WTC11 (cell line): ENCODE data around the gene NLRP3. TPM values are rescaled to one million over a fixed set of nuclear protein-coding genes. Genes with fewer than 3 reads are reported as not detected.

Source experiments
- ATAC-seq: fragments of 200-7000 bp; cut with Tn5 transposase; 2 replicates; pipeline ENCODE4 v1.10.0; 2021; ENCODE audit warnings: mild to moderate bottlenecking, moderate library complexity
- CTCF ChIA-PET: fragments of 300-600 bp; sonication (Branson Sonifier 250); formaldehyde crosslinking; loops from one replicate; lab custom pipeline; 2021; ENCODE audit warnings: antibody characterized with exemption; lab: Charles Lee
- POLR2A ChIA-PET: fragments of 350-600 bp; sonication (Branson Sonifier 250); formaldehyde crosslinking; loops from one replicate; lab custom pipeline; 2021; ENCODE audit warnings: antibody characterized with exemption; lab: Charles Lee
- DNase-seq: peaks from one replicate; pipeline ENCODE4 v3.0.0; 2021; ENCODE audit warnings: low spot score
- H3K27ac Mint-ChIP-seq: 2 replicates; pipeline ENCODE4 v1.8.0; 2021; ENCODE audit warnings: mixed read lengths
- H3K27me3 Mint-ChIP-seq: 2 replicates; pipeline ENCODE4 v1.8.0; 2021; ENCODE audit warnings: low read depth, mild to moderate bottlenecking, moderate library complexity, mixed read lengths
- H3K36me3 Mint-ChIP-seq: 2 replicates; pipeline ENCODE4 v1.8.0; 2021; ENCODE audit warnings: mixed read lengths
- H3K4me1 Mint-ChIP-seq: 2 replicates; pipeline ENCODE4 v1.8.0; 2022; ENCODE audit warnings: mixed read lengths
- H3K4me3 Mint-ChIP-seq: 2 replicates; pipeline ENCODE4 v1.8.0; 2021; ENCODE audit warnings: mild to moderate bottlenecking, moderate library complexity, mixed read lengths
- H3K9me3 Mint-ChIP-seq: 2 replicates; pipeline ENCODE4 v1.8.0; 2021; ENCODE audit warnings: mixed read lengths
- EMX1 ChIP-seq: fragments of 250-450 bp; sonication (Bioruptor Pico); IDR thresholded peaks from 2 replicates; pipeline ENCODE4 v1.8.0; 2021; ENCODE audit warnings: mild to moderate bottlenecking
- FOXP4 ChIP-seq: sonication (generic); formaldehyde crosslinking; IDR thresholded peaks from 2 replicates; pipeline ENCODE4 v1.8.0; 2022; ENCODE audit warnings: mild to moderate bottlenecking, missing genetic modification reagents
- GABPB1 ChIP-seq: sonication (generic); formaldehyde crosslinking; IDR thresholded peaks from 2 replicates; pipeline ENCODE4 v1.8.1; 2023; ENCODE audit warnings: mild to moderate bottlenecking, missing genetic modification reagents
- MLX ChIP-seq: sonication (generic); formaldehyde crosslinking; IDR thresholded peaks from 2 replicates; pipeline ENCODE4 v1.8.1; 2023; ENCODE audit warnings: mild to moderate bottlenecking, missing genetic modification reagents, moderate library complexity
- MXD4 ChIP-seq: fragments of 250-450 bp; sonication (Bioruptor Pico); IDR thresholded peaks from 2 replicates; pipeline ENCODE4 v1.8.0; 2021; ENCODE audit warnings: mild to moderate bottlenecking, moderate library complexity, borderline replicate concordance
- NR1H2 ChIP-seq: sonication (generic); formaldehyde crosslinking; IDR thresholded peaks from 2 replicates; pipeline ENCODE4 v1.9.0; 2021; ENCODE audit warnings: mild to moderate bottlenecking, moderate library complexity, missing genetic modification reagents
- OVOL2 ChIP-seq: fragments of 250-450 bp; sonication (Bioruptor Pico); IDR thresholded peaks from 2 replicates; pipeline ENCODE4 v1.9.0; 2021; ENCODE audit warnings: mild to moderate bottlenecking, borderline replicate concordance
- RELA ChIP-seq: sonication (generic); formaldehyde crosslinking; IDR thresholded peaks from 2 replicates; pipeline ENCODE4 v1.8.1; 2022; ENCODE audit warnings: missing genetic modification reagents, mild to moderate bottlenecking, borderline replicate concordance
- RORB ChIP-seq: fragments of 250-450 bp; sonication (Bioruptor Pico); IDR thresholded peaks from 2 replicates; pipeline ENCODE4 v1.9.0; 2021; ENCODE audit warnings: mild to moderate bottlenecking
- ZNF219 ChIP-seq: sonication (generic); formaldehyde crosslinking; IDR thresholded peaks from 2 replicates; pipeline ENCODE4 v1.8.0; 2023; ENCODE audit warnings: missing genetic modification reagents, mild to moderate bottlenecking, borderline replicate concordance
- ZNF263 ChIP-seq: sonication (generic); formaldehyde crosslinking; IDR thresholded peaks from 2 replicates; pipeline ENCODE4 v1.8.1; 2022; ENCODE audit warnings: low read depth, mild to moderate bottlenecking, moderate library complexity, missing genetic modification reagents
- ZNF416 ChIP-seq: fragments of 250-450 bp; sonication (Bioruptor Pico); IDR thresholded peaks from 2 replicates; pipeline ENCODE4 v1.9.0; 2021; ENCODE audit warnings: mild to moderate bottlenecking, inconsistent platforms
- total RNA-seq: library from RNA; stranded (reverse); gene quantifications from 3 replicates; pipeline ENCODE4 v1.2.3, GENCODE V29; 2021
- TF ChIP-seq, protein P1 (sequence below): fragments of 250-450 bp; sonication (Bioruptor Pico); IDR thresholded peaks from 2 replicates; pipeline ENCODE4 v1.8.0; 2021; ENCODE audit warnings: mild to moderate bottlenecking
- TF ChIP-seq, protein P2 (sequence below): fragments of 250-450 bp; sonication (Bioruptor Pico); IDR thresholded peaks from 2 replicates; pipeline ENCODE4 v1.9.0; 2021; ENCODE audit warnings: mild to moderate bottlenecking, borderline replicate concordance
- TF ChIP-seq, protein P3 (sequence below): fragments of 200-600 bp; IDR thresholded peaks from 2 replicates; pipeline ENCODE4 v1.8.0; 2022; ENCODE audit warnings: antibody characterized with exemption

The NLRP3 gene
- total RNA-seq, 1 experiment from 2014 or later: 0.11 TPM

GRCh38 chr1:247421074-247421473 is 5.1 kb downstream of the NLRP3 start:
- H3K27ac Mint-ChIP-seq: no peak overlapping the region
- TF ChIP-seq EMX1 (CRISPR knock-in tag): no peak
- no peak for TF ChIP-seq OVOL2 (CRISPR knock-in tag)
- no peak for TF ChIP-seq RELA (CRISPR knock-in tag)
- no peak for TF ChIP-seq FOXP4 (CRISPR knock-in tag)
- TF ChIP-seq NR1H2 (CRISPR knock-in tag): no peak
- no peak for TF ChIP-seq RORB (CRISPR knock-in tag)
- TF ChIP-seq, all 79 proteins: peak for 0
- H3K4me3 Mint-ChIP-seq: no peak overlapping the region
- POLR2A ChIA-PET: interaction anchor here (0.6 kb wide), 1 partner anchor 31 kb away, joined by 4 read pairs; no protein-coding TSS in a partner anchor
- no peaks in the 10 kb centered on the region for H3K36me3 Mint-ChIP-seq
- H3K4me1 Mint-ChIP-seq: peaks cover 15% of the 10 kb centered on the region
- H3K27me3 Mint-ChIP-seq: peaks cover 9% of the 10 kb centered on the region
- H3K9me3 Mint-ChIP-seq: peaks cover 16% of the 10 kb centered on the region; the same call in 1 of the 2 replicates
- DNase-seq (no peak), ATAC-seq (no peak)
- CTCF ChIA-PET: no interaction called here

- Mint-ChIP-seq H3K9me3 (peaks cover 16% of the 10 kb centered on the region; the same call in 1 of the 2 replicates), H3K27ac (no peak overlapping the region), H3K4me3 (no peak overlapping the region), H3K27me3 (peaks cover 9% of the 10 kb centered on the region), H3K36me3 (no peaks in the 10 kb centered on the region), H3K4me1 (no peaks in the 10 kb centered on the region)
- POLR2A ChIA-PET: no interaction called here
- DNase-seq (no peak), ATAC-seq (no peak)
- TF ChIP-seq EMX1 (CRISPR knock-in tag) (no peak), ZNF263 (CRISPR knock-in tag) (no peak), ZNF416 (CRISPR knock-in tag) (no peak), MLX (CRISPR knock-in tag) (no peak), OVOL2 (CRISPR knock-in tag) (no peak), MXD4 (no peak), GABPB1 (CRISPR knock-in tag) (no peak), ZNF219 (no peak)
- TF ChIP-seq, protein P1, sequence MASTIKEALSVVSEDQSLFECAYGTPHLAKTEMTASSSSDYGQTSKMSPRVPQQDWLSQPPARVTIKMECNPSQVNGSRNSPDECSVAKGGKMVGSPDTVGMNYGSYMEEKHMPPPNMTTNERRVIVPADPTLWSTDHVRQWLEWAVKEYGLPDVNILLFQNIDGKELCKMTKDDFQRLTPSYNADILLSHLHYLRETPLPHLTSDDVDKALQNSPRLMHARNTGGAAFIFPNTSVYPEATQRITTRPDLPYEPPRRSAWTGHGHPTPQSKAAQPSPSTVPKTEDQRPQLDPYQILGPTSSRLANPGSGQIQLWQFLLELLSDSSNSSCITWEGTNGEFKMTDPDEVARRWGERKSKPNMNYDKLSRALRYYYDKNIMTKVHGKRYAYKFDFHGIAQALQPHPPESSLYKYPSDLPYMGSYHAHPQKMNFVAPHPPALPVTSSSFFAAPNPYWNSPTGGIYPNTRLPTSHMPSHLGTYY (CRISPR knock-in tag): no peak
- TF ChIP-seq, protein P2, sequence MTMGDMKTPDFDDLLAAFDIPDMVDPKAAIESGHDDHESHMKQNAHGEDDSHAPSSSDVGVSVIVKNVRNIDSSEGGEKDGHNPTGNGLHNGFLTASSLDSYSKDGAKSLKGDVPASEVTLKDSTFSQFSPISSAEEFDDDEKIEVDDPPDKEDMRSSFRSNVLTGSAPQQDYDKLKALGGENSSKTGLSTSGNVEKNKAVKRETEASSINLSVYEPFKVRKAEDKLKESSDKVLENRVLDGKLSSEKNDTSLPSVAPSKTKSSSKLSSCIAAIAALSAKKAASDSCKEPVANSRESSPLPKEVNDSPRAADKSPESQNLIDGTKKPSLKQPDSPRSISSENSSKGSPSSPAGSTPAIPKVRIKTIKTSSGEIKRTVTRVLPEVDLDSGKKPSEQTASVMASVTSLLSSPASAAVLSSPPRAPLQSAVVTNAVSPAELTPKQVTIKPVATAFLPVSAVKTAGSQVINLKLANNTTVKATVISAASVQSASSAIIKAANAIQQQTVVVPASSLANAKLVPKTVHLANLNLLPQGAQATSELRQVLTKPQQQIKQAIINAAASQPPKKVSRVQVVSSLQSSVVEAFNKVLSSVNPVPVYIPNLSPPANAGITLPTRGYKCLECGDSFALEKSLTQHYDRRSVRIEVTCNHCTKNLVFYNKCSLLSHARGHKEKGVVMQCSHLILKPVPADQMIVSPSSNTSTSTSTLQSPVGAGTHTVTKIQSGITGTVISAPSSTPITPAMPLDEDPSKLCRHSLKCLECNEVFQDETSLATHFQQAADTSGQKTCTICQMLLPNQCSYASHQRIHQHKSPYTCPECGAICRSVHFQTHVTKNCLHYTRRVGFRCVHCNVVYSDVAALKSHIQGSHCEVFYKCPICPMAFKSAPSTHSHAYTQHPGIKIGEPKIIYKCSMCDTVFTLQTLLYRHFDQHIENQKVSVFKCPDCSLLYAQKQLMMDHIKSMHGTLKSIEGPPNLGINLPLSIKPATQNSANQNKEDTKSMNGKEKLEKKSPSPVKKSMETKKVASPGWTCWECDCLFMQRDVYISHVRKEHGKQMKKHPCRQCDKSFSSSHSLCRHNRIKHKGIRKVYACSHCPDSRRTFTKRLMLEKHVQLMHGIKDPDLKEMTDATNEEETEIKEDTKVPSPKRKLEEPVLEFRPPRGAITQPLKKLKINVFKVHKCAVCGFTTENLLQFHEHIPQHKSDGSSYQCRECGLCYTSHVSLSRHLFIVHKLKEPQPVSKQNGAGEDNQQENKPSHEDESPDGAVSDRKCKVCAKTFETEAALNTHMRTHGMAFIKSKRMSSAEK (CRISPR knock-in tag): no peak
- TF ChIP-seq, protein P3, sequence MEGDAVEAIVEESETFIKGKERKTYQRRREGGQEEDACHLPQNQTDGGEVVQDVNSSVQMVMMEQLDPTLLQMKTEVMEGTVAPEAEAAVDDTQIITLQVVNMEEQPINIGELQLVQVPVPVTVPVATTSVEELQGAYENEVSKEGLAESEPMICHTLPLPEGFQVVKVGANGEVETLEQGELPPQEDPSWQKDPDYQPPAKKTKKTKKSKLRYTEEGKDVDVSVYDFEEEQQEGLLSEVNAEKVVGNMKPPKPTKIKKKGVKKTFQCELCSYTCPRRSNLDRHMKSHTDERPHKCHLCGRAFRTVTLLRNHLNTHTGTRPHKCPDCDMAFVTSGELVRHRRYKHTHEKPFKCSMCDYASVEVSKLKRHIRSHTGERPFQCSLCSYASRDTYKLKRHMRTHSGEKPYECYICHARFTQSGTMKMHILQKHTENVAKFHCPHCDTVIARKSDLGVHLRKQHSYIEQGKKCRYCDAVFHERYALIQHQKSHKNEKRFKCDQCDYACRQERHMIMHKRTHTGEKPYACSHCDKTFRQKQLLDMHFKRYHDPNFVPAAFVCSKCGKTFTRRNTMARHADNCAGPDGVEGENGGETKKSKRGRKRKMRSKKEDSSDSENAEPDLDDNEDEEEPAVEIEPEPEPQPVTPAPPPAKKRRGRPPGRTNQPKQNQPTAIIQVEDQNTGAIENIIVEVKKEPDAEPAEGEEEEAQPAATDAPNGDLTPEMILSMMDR: no peak
- CTCF ChIA-PET: no interaction called here
These were observed 13.5 kb downstream of the NLRP3 start for GRCh38 chr1:247429496-247429895.
